GM23338 (cell line): ENCODE measurements around the gene KIAA1755. TPM values are rescaled to one million over a fixed set of nuclear protein-coding genes. Genes with fewer than 3 reads are reported as not detected.

Experiments
- ATAC-seq: fragments of 200-7000 bp; cut with Tn5 transposase; 3 replicates; pipeline ENCODE4 v1.9.1; 2020
- DNase-seq: peaks from one replicate; pipeline ENCODE4 v3.0.0-alpha.2; 2015; ENCODE audit warnings: low spot score
- H2AFZ ChIP-seq: fragments of 200-600 bp; sonication (generic); 2 replicates; pipeline ENCODE4 v1.8.0; 2016; ENCODE audit warnings: antibody characterized with exemption, mild to moderate bottlenecking, moderate library complexity
- H3F3A ChIP-seq: fragments of 200-600 bp; sonication (generic); replicated peaks from 2 replicates; pipeline ENCODE4 v1.8.0; 2017; ENCODE audit warnings: antibody characterized with exemption, mixed run types, low read depth
- H3K27ac ChIP-seq: fragments of 200-600 bp; sonication (generic); 2 replicates; pipeline ENCODE4 v1.6.1; 2016; ENCODE audit warnings: low read depth
- H3K27me3 ChIP-seq: fragments of 200-600 bp; sonication (generic); 2 replicates; pipeline ENCODE4 v1.8.0; 2016; ENCODE audit warnings: mild to moderate bottlenecking, mixed run types, moderate library complexity; ENCODE audit not compliant: insufficient read depth
- H3K36me3 ChIP-seq: fragments of 200-600 bp; sonication (generic); 2 replicates; pipeline ENCODE4 v1.8.0; 2016; ENCODE audit warnings: mild to moderate bottlenecking; ENCODE audit not compliant: insufficient read depth
- H3K4me1 ChIP-seq: fragments of 200-600 bp; sonication (generic); 2 replicates; pipeline ENCODE4 v1.8.0; 2016; ENCODE audit warnings: mild to moderate bottlenecking, moderate library complexity; ENCODE audit not compliant: insufficient read depth
- H3K4me2 ChIP-seq: fragments of 200-600 bp; sonication (generic); 2 replicates; pipeline ENCODE4 v1.7.1; 2017; ENCODE audit warnings: mixed run types
- H3K4me3 ChIP-seq: fragments of 200-600 bp; sonication (generic); 2 replicates; pipeline ENCODE4 v1.6.1; 2016; ENCODE audit warnings: mixed run types
- H3K79me2 ChIP-seq: fragments of 200-600 bp; sonication (generic); replicated peaks from 2 replicates; pipeline ENCODE4 v1.8.0; 2017; ENCODE audit warnings: mild to moderate bottlenecking; ENCODE audit not compliant: insufficient read depth
- H3K9me2 ChIP-seq: fragments of 200-600 bp; sonication (generic); 2 replicates; pipeline ENCODE4 v1.8.0; 2017; ENCODE audit not compliant: insufficient read depth
- H4K20me1 ChIP-seq: fragments of 200-600 bp; sonication (generic); replicated peaks from 2 replicates; pipeline ENCODE4 v1.8.0; 2017; ENCODE audit warnings: mild to moderate bottlenecking; ENCODE audit not compliant: insufficient read depth
- H3K27ac Mint-ChIP-seq: 2 replicates; pipeline ENCODE4 v1.8.0; 2020; ENCODE audit warnings: inconsistent platforms, mild to moderate bottlenecking, moderate library complexity, mixed read lengths
- H3K27me3 Mint-ChIP-seq: 3 replicates; pipeline ENCODE4 v1.8.0; 2022; ENCODE audit warnings: low read depth, mild to moderate bottlenecking, moderate library complexity, mixed read lengths, inconsistent platforms; ENCODE audit not compliant: insufficient read depth, poor library complexity
- H3K36me3 Mint-ChIP-seq: 3 replicates; pipeline ENCODE4 v1.8.0; 2021; ENCODE audit warnings: low read depth, mild to moderate bottlenecking, inconsistent platforms, moderate library complexity, mixed read lengths
- H3K4me1 Mint-ChIP-seq: 3 replicates; pipeline ENCODE4 v1.8.0; 2020; ENCODE audit warnings: mild to moderate bottlenecking, inconsistent platforms, mixed read lengths
- H3K4me3 Mint-ChIP-seq: 3 replicates; pipeline ENCODE4 v1.8.0; 2021; ENCODE audit warnings: moderate library complexity, mild to moderate bottlenecking, inconsistent platforms, mixed read lengths
- H3K9me3 Mint-ChIP-seq: 3 replicates; pipeline ENCODE4 v1.8.0; 2020; ENCODE audit warnings: moderate library complexity, mild to moderate bottlenecking, inconsistent platforms, mixed read lengths
- EZH2 ChIP-seq: fragments of 200-600 bp; sonication (generic); IDR thresholded peaks from one replicate; pipeline ENCODE4 v1.8.0; 2017; ENCODE audit warnings: antibody characterized with exemption, mild to moderate bottlenecking, low read depth; ENCODE audit not compliant: unreplicated experiment
- JUNB ChIP-seq: IDR thresholded peaks from one replicate; pipeline ENCODE4 v1.6.1; 2016; ENCODE audit warnings: antibody characterized with exemption; ENCODE audit not compliant: unreplicated experiment
- NANOG ChIP-seq: IDR thresholded peaks from 2 replicates; pipeline ENCODE4 v1.6.1; 2016; ENCODE audit warnings: antibody characterized with exemption, borderline replicate concordance
- POLR2AphosphoS5 ChIP-seq: IDR thresholded peaks from 2 replicates; pipeline ENCODE4 v1.6.1; 2016; ENCODE audit warnings: antibody characterized with exemption, low read depth
- STAT1 ChIP-seq: IDR thresholded peaks from one replicate; pipeline ENCODE4 v1.6.1; 2016; ENCODE audit warnings: antibody characterized with exemption; ENCODE audit not compliant: unreplicated experiment
- ZNF114 ChIP-seq: fragments of 250-450 bp; sonication (Bioruptor Pico); IDR thresholded peaks from 2 replicates; pipeline ENCODE4 v1.5.0; 2020; ENCODE audit warnings: mild to moderate bottlenecking, moderate library complexity
- polyA plus RNA-seq: library from polyadenylated mRNA; unstranded; fragments of >200 nt; fragmentation: Nextera tagmentation; extraction: Ambion mirVana; gene quantifications from 2 replicates; pipeline ENCODE4 v1.2.1, GENCODE V29; 2016
- total RNA-seq: library from RNA; depleted of rRNA; stranded (reverse); fragments of >200 nt; shearing (Covaris generic); gene quantifications from 2 replicates; pipeline ENCODE4 v1.2.3, GENCODE V29; 2014
- TF ChIP-seq, protein P1 (sequence below): IDR thresholded peaks from 2 replicates; pipeline ENCODE4 v1.6.1; 2016; ENCODE audit warnings: antibody characterized with exemption
- TF ChIP-seq, protein P2 (sequence below), 2 experiments: fragments of 200-600 bp in 1 of 2; sonication (generic) in 1 of 2; conservative IDR thresholded peaks; 2 replicates each; pipeline versions ENCODE4 v1.5.1 to v1.6.1; 2016 to 2017; ENCODE audit warnings: antibody characterized with exemption in 2 of 2, low read depth in 2 of 2, mild to moderate bottlenecking in 2 of 2, moderate library complexity in 1 of 2
- TF ChIP-seq, protein P3 (sequence below): IDR thresholded peaks from one replicate; pipeline ENCODE4 v1.6.1; 2018; ENCODE audit warnings: antibody characterized with exemption; ENCODE audit not compliant: unreplicated experiment

Gene KIAA1755
- total and polyA plus RNA-seq, 2 experiments from 2014 or later: 0.28 TPM; not detected in 1

DNA sequence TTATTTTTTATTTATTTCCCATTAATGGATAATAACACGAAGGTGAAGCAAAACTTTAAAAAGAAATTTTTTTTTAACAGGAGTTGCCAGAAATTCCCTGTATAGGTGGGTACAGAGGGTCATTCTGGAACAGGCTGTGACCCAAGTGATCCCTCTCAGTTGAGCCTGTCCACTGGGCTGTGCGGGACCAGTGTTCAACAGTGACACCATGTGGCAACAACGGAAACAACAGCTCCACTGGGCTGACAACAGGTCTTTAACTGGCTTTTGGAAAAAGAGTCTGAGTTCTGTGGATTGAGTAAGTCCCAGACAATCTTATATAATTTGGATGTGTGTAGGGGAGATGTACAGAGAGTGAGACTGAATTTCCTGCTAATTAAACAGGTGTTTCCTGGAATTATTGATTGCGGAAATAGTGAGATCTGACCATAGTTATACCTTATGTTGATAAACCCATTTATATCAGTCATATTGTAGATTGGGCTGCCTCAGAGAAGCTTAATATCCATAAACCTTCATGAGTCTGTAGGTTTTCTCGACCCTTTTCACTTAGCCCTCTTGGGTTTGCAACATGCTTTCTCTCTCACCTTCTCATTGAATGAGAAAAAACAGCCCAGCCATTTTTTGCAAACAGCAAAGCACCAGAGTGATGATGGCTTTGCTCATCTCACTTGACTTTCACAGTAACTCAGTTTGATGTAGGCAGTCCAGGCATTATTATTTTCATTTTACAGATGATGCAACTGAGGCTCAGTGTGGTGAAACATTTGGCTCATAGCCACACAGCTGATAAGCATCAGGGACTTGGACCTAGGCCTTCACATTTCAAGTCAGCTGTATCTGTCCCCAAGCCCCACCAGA, 17.5 kb downstream of the KIAA1755 start:
- Histone ChIP-seq H3K27ac (no peak overlapping the region), H3K27me3 (no peaks in the 10 kb centered on the region), H3K9me2 (no peaks in the 10 kb centered on the region), H4K20me1 (no peaks in the 10 kb centered on the region), H3K4me1 (no peaks in the 10 kb centered on the region), H2AFZ (no peak overlapping the region), H3K4me3 (no peak overlapping the region), H3F3A (no peaks in the 10 kb centered on the region), H3K36me3 (no peaks in the 10 kb centered on the region), H3K79me2 (no peaks in the 10 kb centered on the region), H3K4me2 (no peak overlapping the region)
- no peaks in the 10 kb centered on the region for H3K4me1 Mint-ChIP-seq
- DNase-seq (peak; percentile 55), ATAC-seq (peak; percentile 49; the same call in 2 of the 3 replicates)
- H3K4me3 Mint-ChIP-seq: no peak overlapping the region
- peaks cover 3% of the 10 kb centered on the region for H3K27me3 Mint-ChIP-seq
- no peak overlapping the region for H3K27ac Mint-ChIP-seq
- peaks cover 60% of the 10 kb centered on the region for H3K9me3 Mint-ChIP-seq
- H3K36me3 Mint-ChIP-seq: peaks cover 10% of the 10 kb centered on the region
- TF ChIP-seq, protein P1, sequence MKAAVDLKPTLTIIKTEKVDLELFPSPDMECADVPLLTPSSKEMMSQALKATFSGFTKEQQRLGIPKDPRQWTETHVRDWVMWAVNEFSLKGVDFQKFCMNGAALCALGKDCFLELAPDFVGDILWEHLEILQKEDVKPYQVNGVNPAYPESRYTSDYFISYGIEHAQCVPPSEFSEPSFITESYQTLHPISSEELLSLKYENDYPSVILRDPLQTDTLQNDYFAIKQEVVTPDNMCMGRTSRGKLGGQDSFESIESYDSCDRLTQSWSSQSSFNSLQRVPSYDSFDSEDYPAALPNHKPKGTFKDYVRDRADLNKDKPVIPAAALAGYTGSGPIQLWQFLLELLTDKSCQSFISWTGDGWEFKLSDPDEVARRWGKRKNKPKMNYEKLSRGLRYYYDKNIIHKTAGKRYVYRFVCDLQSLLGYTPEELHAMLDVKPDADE: no peak
- TF ChIP-seq STAT1: no peak
- TF ChIP-seq, protein P2, sequence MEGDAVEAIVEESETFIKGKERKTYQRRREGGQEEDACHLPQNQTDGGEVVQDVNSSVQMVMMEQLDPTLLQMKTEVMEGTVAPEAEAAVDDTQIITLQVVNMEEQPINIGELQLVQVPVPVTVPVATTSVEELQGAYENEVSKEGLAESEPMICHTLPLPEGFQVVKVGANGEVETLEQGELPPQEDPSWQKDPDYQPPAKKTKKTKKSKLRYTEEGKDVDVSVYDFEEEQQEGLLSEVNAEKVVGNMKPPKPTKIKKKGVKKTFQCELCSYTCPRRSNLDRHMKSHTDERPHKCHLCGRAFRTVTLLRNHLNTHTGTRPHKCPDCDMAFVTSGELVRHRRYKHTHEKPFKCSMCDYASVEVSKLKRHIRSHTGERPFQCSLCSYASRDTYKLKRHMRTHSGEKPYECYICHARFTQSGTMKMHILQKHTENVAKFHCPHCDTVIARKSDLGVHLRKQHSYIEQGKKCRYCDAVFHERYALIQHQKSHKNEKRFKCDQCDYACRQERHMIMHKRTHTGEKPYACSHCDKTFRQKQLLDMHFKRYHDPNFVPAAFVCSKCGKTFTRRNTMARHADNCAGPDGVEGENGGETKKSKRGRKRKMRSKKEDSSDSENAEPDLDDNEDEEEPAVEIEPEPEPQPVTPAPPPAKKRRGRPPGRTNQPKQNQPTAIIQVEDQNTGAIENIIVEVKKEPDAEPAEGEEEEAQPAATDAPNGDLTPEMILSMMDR (conservative IDR thresholded peaks at IDR 0.05; ENCODE audit: low read depth in 2 of 2): peak; percentile 74 to 81

DNA sequence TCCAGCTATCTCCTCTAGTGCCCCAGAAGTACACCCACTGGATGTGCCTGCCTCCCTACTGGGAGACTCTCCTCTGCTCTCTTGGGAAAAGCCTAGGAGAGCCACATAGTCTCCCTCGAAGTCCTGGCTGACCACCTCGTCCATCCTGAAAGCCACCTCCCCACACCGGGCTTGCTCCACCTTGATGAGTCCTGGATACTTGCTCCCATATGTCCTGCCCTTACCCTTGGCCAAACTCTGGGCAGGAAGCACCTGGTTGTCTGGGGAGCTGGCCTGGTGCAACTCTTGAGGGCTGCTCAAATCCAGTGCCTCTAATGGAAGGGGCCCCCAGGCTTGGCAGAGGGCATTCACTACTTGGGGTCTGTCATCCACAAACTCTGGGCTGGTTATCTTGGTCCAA, 19.3 kb downstream of the KIAA1755 start:
- H3K4me3 Mint-ChIP-seq: no peak overlapping the region
- H3K36me3 Mint-ChIP-seq: peaks cover 10% of the 10 kb centered on the region
- no peak for DNase-seq
- ATAC-seq: no peak
- Histone ChIP-seq H3K9me2 (no peaks in the 10 kb centered on the region), H3K4me3 (no peak overlapping the region), H4K20me1 (no peaks in the 10 kb centered on the region), H3K36me3 (no peaks in the 10 kb centered on the region), H3K27ac (no peak overlapping the region), H3K79me2 (no peaks in the 10 kb centered on the region), H3F3A (no peaks in the 10 kb centered on the region), H3K4me2 (no peak overlapping the region), H3K4me1 (no peaks in the 10 kb centered on the region), H2AFZ (no peak overlapping the region), H3K27me3 (no peaks in the 10 kb centered on the region)
- H3K9me3 Mint-ChIP-seq: peaks cover 56% of the 10 kb centered on the region
- H3K4me1 Mint-ChIP-seq: no peaks in the 10 kb centered on the region
- no peak overlapping the region for H3K27ac Mint-ChIP-seq
- peaks cover 3% of the 10 kb centered on the region for H3K27me3 Mint-ChIP-seq
- TF ChIP-seq JUNB: no peak
- TF ChIP-seq, protein P3, sequence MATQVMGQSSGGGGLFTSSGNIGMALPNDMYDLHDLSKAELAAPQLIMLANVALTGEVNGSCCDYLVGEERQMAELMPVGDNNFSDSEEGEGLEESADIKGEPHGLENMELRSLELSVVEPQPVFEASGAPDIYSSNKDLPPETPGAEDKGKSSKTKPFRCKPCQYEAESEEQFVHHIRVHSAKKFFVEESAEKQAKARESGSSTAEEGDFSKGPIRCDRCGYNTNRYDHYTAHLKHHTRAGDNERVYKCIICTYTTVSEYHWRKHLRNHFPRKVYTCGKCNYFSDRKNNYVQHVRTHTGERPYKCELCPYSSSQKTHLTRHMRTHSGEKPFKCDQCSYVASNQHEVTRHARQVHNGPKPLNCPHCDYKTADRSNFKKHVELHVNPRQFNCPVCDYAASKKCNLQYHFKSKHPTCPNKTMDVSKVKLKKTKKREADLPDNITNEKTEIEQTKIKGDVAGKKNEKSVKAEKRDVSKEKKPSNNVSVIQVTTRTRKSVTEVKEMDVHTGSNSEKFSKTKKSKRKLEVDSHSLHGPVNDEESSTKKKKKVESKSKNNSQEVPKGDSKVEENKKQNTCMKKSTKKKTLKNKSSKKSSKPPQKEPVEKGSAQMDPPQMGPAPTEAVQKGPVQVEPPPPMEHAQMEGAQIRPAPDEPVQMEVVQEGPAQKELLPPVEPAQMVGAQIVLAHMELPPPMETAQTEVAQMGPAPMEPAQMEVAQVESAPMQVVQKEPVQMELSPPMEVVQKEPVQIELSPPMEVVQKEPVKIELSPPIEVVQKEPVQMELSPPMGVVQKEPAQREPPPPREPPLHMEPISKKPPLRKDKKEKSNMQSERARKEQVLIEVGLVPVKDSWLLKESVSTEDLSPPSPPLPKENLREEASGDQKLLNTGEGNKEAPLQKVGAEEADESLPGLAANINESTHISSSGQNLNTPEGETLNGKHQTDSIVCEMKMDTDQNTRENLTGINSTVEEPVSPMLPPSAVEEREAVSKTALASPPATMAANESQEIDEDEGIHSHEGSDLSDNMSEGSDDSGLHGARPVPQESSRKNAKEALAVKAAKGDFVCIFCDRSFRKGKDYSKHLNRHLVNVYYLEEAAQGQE: no peak
- TF ChIP-seq, protein P1: no peak
- no peak for TF ChIP-seq NANOG
- TF ChIP-seq POLR2AphosphoS5: no peak
- no peak for TF ChIP-seq ZNF114 (CRISPR knock-in tag)
- no peak for TF ChIP-seq STAT1
- no peak for TF ChIP-seq EZH2
